Epithelial cell of proximal tubule (primary cell): ENCODE results near the gene SFTA2. TPM values are rescaled to one million over a fixed set of nuclear protein-coding genes. Genes with fewer than 3 reads are reported as not detected.

Source experiments
- DNase-seq: peaks from one replicate; pipeline ENCODE4 v3.0.0-alpha.2; 2011; ENCODE audit warnings: low read depth
- H3K4me3 ChIP-seq: 2 replicates; pipeline ENCODE4 v1.5.1; 2011; ENCODE audit warnings: low read depth, mild to moderate bottlenecking, low read length
- total RNA-seq: library from RNA; depleted of rRNA; stranded (reverse); fragments of >200 nt; gene quantifications from 2 replicates; pipeline ENCODE4 v1.2.3, GENCODE V29; 2015
- TF ChIP-seq, protein P1 (sequence below): conservative IDR thresholded peaks from 2 replicates; pipeline ENCODE4 v1.5.1; 2012; ENCODE audit warnings: low read depth, mild to moderate bottlenecking, low read length

The SFTA2 gene
- total RNA-seq, 1 donor from 2014 or later: 8.7 TPM

DNA sequence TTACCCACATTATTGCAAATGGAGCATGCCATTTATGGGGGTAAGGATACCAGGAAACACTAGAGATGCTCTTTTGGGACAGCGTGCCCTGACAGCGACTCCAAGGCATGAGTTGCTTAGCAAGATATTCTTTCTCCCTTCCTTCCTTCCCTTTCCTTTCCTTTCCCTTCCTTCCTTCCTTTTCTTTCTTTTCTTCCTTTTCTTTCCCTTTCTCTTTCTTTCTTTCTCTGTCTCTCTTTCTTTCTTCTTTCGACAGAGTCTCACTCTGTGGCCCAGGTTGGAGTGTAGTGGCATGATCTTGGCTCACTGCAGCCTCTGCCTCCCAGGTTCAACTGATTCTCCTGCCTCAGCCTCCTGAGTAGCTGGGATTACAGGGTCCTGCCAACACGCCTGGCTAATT lies 12.1 kb upstream of the SFTA2 start:
- DNase-seq: no peak
- TF ChIP-seq, protein P1, sequence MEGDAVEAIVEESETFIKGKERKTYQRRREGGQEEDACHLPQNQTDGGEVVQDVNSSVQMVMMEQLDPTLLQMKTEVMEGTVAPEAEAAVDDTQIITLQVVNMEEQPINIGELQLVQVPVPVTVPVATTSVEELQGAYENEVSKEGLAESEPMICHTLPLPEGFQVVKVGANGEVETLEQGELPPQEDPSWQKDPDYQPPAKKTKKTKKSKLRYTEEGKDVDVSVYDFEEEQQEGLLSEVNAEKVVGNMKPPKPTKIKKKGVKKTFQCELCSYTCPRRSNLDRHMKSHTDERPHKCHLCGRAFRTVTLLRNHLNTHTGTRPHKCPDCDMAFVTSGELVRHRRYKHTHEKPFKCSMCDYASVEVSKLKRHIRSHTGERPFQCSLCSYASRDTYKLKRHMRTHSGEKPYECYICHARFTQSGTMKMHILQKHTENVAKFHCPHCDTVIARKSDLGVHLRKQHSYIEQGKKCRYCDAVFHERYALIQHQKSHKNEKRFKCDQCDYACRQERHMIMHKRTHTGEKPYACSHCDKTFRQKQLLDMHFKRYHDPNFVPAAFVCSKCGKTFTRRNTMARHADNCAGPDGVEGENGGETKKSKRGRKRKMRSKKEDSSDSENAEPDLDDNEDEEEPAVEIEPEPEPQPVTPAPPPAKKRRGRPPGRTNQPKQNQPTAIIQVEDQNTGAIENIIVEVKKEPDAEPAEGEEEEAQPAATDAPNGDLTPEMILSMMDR: no peak
- H3K4me3 ChIP-seq: no peak overlapping the region

- peak; percentile 48 for DNase-seq
Observed at GRCh38 chr6:30942338-30943060, 10.5 kb upstream of the SFTA2 start.

DNA sequence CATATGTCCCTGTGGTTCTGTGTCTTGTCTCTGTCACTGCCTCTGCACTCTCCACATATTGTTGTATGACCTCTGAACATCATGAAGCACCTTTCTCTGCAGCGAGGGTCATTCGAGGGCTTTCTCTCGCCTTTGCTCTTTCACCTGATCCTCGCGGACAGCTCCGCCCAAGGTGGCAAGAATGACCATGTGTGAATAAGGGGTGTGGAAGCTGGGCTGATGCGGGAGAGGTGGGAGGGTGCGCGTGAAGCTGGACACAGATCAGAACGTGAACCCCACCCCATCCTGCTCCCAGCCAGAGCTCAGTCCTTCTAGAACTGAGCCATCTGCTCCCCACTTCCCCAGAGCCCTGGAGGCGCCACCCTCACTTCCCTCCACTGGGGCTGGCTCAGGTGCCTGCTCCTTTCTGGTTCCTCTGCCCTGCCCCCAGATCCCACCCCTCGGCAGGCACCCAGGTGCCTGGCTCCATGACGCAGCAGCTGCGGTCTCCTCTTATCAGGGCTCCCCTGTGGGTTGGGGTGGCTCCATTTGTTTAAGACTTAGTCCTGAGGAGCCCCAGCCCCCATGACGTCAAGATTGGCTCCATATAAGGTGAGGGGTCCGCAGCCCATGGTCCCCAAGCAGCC lies 8.5 kb upstream of the SFTA2 start, which contains the start of gene MUCL3:
MUCL3 (plus strand) TSS at position 613 of the 626 bp plus-strand sequence. CDS start 27 bp downstream, outside the sequence.
- TF ChIP-seq, protein P1: no peak
- no peak within 1 kb of the TSS for H3K4me3 ChIP-seq
- no peak for DNase-seq

More at GRCh38 chr6:30942338-30943060, 10.5 kb upstream of the SFTA2 start:
- TF ChIP-seq, protein P1: peak; percentile 76
- H3K4me3 ChIP-seq: peak overlapping the region; percentile 28

GRCh38 chr6:30939473-30939872 lies 7.5 kb upstream of the SFTA2 start:
- no peak overlapping the region for H3K4me3 ChIP-seq
- TF ChIP-seq, protein P1: no peak
- no peak for DNase-seq

DNA sequence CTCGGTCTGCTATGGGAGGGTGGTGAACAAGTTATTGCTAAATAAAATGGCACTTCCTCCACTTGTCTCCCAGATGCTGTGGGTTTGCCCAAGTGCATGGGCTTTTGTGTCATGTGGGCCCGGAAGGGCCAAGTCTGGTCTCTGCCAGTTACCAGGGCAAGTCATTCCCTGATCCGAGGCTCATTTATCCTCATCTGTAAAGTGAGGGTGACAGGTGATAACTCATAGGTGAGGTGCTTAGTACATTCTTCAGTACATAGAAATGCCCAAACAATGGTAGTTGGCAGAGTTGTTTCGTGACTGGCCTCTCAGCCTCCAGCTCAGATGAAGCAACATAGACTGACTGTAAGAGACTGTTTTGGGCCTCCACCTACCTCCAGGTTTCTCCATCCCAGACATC lies 6.8 kb upstream of the SFTA2 start:
- no peak overlapping the region for H3K4me3 ChIP-seq
- TF ChIP-seq, protein P1: no peak
- DNase-seq: no peak

- TF ChIP-seq, protein P1: no peak
- H3K4me3 ChIP-seq: no peak overlapping the region
- DNase-seq: no peak
Observed at GRCh38 chr6:30937265-30937664, 5.3 kb upstream of the SFTA2 start.
